HG03196 (cell line): ENCODE data around the gene NOL9.
"Not testable (repeated sequence)": the region's sequence is repeated elsewhere in the genome, so short reads cannot be mapped to it uniquely, and the experiment has no call there.

Experiments
- ATAC-seq: cut with Tn5 transposase; IDR thresholded peaks from one replicate; pipeline ENCODE4 v1.9.1; 2021; ENCODE audit not compliant: unreplicated experiment

The NOL9 gene

GRCh38 chr1:6554031-6554906 is at the start of gene NOL9:
TSS of gene NOL9 (minus strand) at chr1:6554513. CDS start at chr1:6554502, 11 bp downstream.
- ATAC-seq: peak; percentile 95

- ATAC-seq: peak; percentile 16
Observed at GRCh38 chr1:6603238-6603914, 49.1 kb upstream of the NOL9 start.

- ATAC-seq: peak; percentile 57
Observed at GRCh38 chr1:6602669-6603237, 48.4 kb upstream of the NOL9 start, which contains the start of gene KLHL21. TSS of gene KLHL21 (minus strand) at chr1:6602869. CDS start at chr1:6602817, 52 bp downstream.

GRCh38 chr1:6601923-6602668 is 47.8 kb upstream of the NOL9 start:
- no peak for ATAC-seq

- ATAC-seq: peak; percentile 33
Observed at GRCh38 chr1:6601049-6601922, 47.0 kb upstream of the NOL9 start.

- ATAC-seq: peak; percentile 0
Observed at GRCh38 chr1:6600410-6601048, 46.2 kb upstream of the NOL9 start.

GRCh38 chr1:6599991-6600390 is 45.7 kb upstream of the NOL9 start:
- ATAC-seq: not testable (repeated sequence)

GRCh38 chr1:6599141-6599975 is 45.0 kb upstream of the NOL9 start:
- ATAC-seq: no peak

GRCh38 chr1:6597777-6598131 is 43.4 kb upstream of the NOL9 start:
- no peak for ATAC-seq

GRCh38 chr1:6596886-6597776 is 42.8 kb upstream of the NOL9 start:
- ATAC-seq: no peak

- no peak for ATAC-seq
Observed at GRCh38 chr1:6596351-6596750, 42.0 kb upstream of the NOL9 start.

GRCh38 chr1:6594977-6595740 is 40.8 kb upstream of the NOL9 start:
- no peak for ATAC-seq

GRCh38 chr1:6593810-6594209 is 39.5 kb upstream of the NOL9 start:
- no peak for ATAC-seq

GRCh38 chr1:6592865-6593593 is 38.7 kb upstream of the NOL9 start:
- ATAC-seq: no peak

GRCh38 chr1:6592441-6592840 is 38.1 kb upstream of the NOL9 start:
- no peak for ATAC-seq

GRCh38 chr1:6591644-6592043 is 37.3 kb upstream of the NOL9 start:
- ATAC-seq: no peak
